Measurements from ENCODE around the gene TEDC1. TPM values are rescaled to one million over a fixed set of nuclear protein-coding genes. Genes with fewer than 3 reads are reported as not detected.

Gene TEDC1
- total RNA-seq, 1 experiment from 2014 or later, result 34.0 TPM

DNA sequence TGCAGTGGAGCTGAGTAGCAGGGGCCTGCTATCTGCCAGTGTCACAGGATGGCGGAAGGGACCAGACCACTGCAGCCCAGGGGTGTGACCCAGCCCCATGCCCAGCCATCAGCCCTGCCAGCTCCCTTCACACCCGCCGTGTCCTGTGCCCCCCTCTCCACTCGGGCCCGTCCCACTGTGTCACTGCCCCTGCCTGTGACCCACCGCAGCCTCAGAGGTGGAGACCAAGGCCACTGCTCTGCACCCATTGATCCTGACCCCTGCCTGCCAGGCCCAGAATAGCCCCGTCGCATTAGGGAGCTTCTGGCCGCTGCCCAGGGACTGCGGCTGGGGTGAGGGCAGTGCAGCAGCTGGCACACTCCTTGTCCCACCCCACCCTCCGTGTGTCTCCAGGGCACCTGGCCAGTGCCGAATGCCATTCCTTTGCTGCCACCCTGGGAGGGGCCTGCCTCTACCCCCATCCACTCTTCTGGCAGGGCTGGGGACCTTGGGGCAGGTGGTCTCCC lies 18.5 kb upstream of the TEDC1 start:
- DNase-seq (ENCODE audit: low spot score), result no peak
- Histone ChIP-seq H3K4me1 (ENCODE audit: insufficient read depth, low read length, poor library complexity, severe bottlenecking) (peaks cover 60% of the 10 kb centered on the region), H3K4me3 (ENCODE audit: low read depth, low read length, poor library complexity, severe bottlenecking) (no peak overlapping the region), H3K36me3 (ENCODE audit: insufficient read depth, low read length, poor library complexity, severe bottlenecking) (peaks cover 10% of the 10 kb centered on the region), H3K27me3 (replicated peaks; ENCODE audit: insufficient read depth, low read depth, low read length, poor library complexity) (no peaks in the 10 kb centered on the region), H3K9me3 (ENCODE audit: low read depth, low read length, poor library complexity, severe bottlenecking) (no peaks in the 10 kb centered on the region), H3K27ac (ENCODE audit: low read depth, low read length, poor library complexity, severe bottlenecking) (peak overlapping the region; percentile 54)
- intact Hi-C loops (cut with micrococcal nuclease; ENCODE audit: unreplicated experiment), result no loop called here
- CTCF ChIA-PET, result no interaction called here
- BruUV-seq (replicated peaks), result no TSS peak
- TF ChIP-seq EZH2 (IDR thresholded peaks at IDR 0.05; ENCODE audit: borderline replicate concordance, low read depth, low read length, poor library complexity, severe bottlenecking), result no peak
- TF ChIP-seq, protein P1, sequence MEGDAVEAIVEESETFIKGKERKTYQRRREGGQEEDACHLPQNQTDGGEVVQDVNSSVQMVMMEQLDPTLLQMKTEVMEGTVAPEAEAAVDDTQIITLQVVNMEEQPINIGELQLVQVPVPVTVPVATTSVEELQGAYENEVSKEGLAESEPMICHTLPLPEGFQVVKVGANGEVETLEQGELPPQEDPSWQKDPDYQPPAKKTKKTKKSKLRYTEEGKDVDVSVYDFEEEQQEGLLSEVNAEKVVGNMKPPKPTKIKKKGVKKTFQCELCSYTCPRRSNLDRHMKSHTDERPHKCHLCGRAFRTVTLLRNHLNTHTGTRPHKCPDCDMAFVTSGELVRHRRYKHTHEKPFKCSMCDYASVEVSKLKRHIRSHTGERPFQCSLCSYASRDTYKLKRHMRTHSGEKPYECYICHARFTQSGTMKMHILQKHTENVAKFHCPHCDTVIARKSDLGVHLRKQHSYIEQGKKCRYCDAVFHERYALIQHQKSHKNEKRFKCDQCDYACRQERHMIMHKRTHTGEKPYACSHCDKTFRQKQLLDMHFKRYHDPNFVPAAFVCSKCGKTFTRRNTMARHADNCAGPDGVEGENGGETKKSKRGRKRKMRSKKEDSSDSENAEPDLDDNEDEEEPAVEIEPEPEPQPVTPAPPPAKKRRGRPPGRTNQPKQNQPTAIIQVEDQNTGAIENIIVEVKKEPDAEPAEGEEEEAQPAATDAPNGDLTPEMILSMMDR (conservative IDR thresholded peaks at IDR 0.05; ENCODE audit: low read depth, low read length), result no peak
- POLR2A ChIA-PET (ENCODE audit: low non-redundant PET), result no interaction called here

GRCh38 chr14:105473033-105473676 lies 17.9 kb upstream of the TEDC1 start:
- POLR2A ChIA-PET (ENCODE audit: low non-redundant PET), result no interaction called here
- BruUV-seq (replicated peaks), result no TSS peak
- CTCF ChIA-PET, result no interaction called here
- no peak for DNase-seq (ENCODE audit: low spot score)
- no peaks in the 10 kb centered on the region for H3K9me3 ChIP-seq (ENCODE audit: low read depth, low read length, poor library complexity, severe bottlenecking)
- no peaks in the 10 kb centered on the region for H3K27me3 ChIP-seq (replicated peaks; ENCODE audit: insufficient read depth, low read depth, low read length, poor library complexity)
- no peak for TF ChIP-seq EZH2 (IDR thresholded peaks at IDR 0.05; ENCODE audit: borderline replicate concordance, low read depth, low read length, poor library complexity, severe bottlenecking)
- TF ChIP-seq, protein P1 (conservative IDR thresholded peaks at IDR 0.05; ENCODE audit: low read depth, low read length), result no peak
- intact Hi-C loops (cut with micrococcal nuclease; ENCODE audit: unreplicated experiment), result no loop called here
- peaks cover 60% of the 10 kb centered on the region for H3K4me1 ChIP-seq (ENCODE audit: insufficient read depth, low read length, poor library complexity, severe bottlenecking)
- peaks cover 10% of the 10 kb centered on the region for H3K36me3 ChIP-seq (ENCODE audit: insufficient read depth, low read length, poor library complexity, severe bottlenecking)
- H3K27ac ChIP-seq (ENCODE audit: low read depth, low read length, poor library complexity, severe bottlenecking), result peak overlapping the region; percentile 80
- H3K4me3 ChIP-seq (ENCODE audit: low read depth, low read length, poor library complexity, severe bottlenecking), result peak overlapping the region; percentile 99

DNA sequence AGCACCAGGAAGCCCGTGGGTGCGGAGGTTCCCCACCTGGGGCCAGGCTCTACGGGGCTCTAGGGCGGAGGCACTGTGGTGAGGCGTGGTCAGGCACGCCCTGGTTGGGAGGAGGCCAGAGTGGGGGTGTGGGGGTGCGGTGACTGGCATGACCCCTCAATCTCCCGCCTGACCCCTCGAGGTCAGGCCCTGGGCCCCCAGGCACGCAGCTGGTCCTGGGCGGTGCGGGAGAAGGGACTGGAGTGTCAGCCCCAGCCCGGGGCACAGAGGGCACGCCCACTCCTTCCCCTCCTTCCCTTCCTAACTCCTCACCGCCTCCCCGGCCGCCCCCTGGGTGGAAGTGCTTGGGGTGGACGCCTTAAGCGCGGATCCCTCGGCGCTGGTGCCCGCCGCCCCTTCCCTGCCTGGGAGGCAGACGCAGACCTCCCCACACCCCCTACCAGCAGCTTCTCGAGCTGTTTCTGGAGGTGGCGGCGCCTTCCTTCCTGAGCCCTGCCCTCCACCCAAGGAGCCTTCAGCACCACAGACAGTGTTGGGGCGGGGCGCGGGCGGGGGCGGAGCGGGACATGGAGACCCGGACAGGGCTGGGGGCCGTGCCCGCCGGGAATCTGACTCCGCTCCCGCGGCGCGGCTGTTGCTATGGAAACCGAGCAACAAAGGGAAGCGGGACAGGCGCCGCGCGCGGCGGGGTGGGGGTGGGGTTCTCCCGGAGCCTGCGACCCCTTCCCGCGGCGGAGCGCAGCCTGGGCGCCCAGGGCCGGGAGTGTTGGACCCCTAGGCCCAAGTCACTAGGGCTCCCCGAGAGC lies 17.2 kb upstream of the TEDC1 start:
- Histone ChIP-seq H3K4me3 (ENCODE audit: low read depth, low read length, poor library complexity, severe bottlenecking) (peak overlapping the region; percentile 99), H3K9me3 (ENCODE audit: low read depth, low read length, poor library complexity, severe bottlenecking) (no peaks in the 10 kb centered on the region), H3K27ac (ENCODE audit: low read depth, low read length, poor library complexity, severe bottlenecking) (peak overlapping the region; percentile 80), H3K27me3 (replicated peaks; ENCODE audit: insufficient read depth, low read depth, low read length, poor library complexity) (no peaks in the 10 kb centered on the region), H3K36me3 (ENCODE audit: insufficient read depth, low read length, poor library complexity, severe bottlenecking) (peaks cover 10% of the 10 kb centered on the region), H3K4me1 (ENCODE audit: insufficient read depth, low read length, poor library complexity, severe bottlenecking) (peaks cover 60% of the 10 kb centered on the region)
- intact Hi-C loops (cut with micrococcal nuclease; ENCODE audit: unreplicated experiment), result no loop called here
- POLR2A ChIA-PET (ENCODE audit: low non-redundant PET), result no interaction called here
- no peak for TF ChIP-seq EZH2 (IDR thresholded peaks at IDR 0.05; ENCODE audit: borderline replicate concordance, low read depth, low read length, poor library complexity, severe bottlenecking)
- TF ChIP-seq, protein P1 (conservative IDR thresholded peaks at IDR 0.05; ENCODE audit: low read depth, low read length), result no peak
- CTCF ChIA-PET, result no interaction called here
- peak; percentile 98 for DNase-seq (ENCODE audit: low spot score)
- no TSS peak for BruUV-seq (replicated peaks)
